HL-60/S4 treated with phorbol 12-myristate 13-acetate at 8.2 ng/mL for 4 days and 3 days (cell line): ENCODE results near the gene DAZL.

Experiments used
- in situ Hi-C: fragments of 300-500 bp; cut with MboI; formaldehyde crosslinking; loops from 2 replicates; pipeline ENCODE4 v1.15.0; 2022; ENCODE audit warnings: low sequenced_read_pairs

Gene DAZL

GRCh38 chr3:16599694-16600093 is 5.5 kb downstream of the DAZL start:
- in situ Hi-C loops: loop anchor here (25.0 kb wide), 2 partner anchors 638 to 813 kb away; no protein-coding TSS in a partner anchor

GRCh38 chr3:16596352-16597032 is 8.7 kb downstream of the DAZL start:
- in situ Hi-C loops: no loop called here

- in situ Hi-C loops: no loop called here
Observed at GRCh38 chr3:16595778-16596177, 9.4 kb downstream of the DAZL start.

GRCh38 chr3:16589867-16590624 is 15.2 kb downstream of the DAZL start:
- in situ Hi-C loops: no loop called here

GRCh38 chr3:16589120-16589519 is 16.1 kb downstream of the DAZL start:
- in situ Hi-C loops: no loop called here

GRCh38 chr3:16587681-16588060 is 17.6 kb downstream of the DAZL start:
- in situ Hi-C loops: no loop called here

- in situ Hi-C loops: no loop called here
Observed at GRCh38 chr3:16587047-16587680, 18.1 kb downstream of the DAZL start.

- in situ Hi-C loops: no loop called here
Observed at GRCh38 chr3:16584880-16585279, 20.3 kb downstream of the DAZL start.

GRCh38 chr3:16583551-16583950 is 21.7 kb downstream of the DAZL start:
- in situ Hi-C loops: no loop called here

GRCh38 chr3:16570113-16570512 is 35.1 kb downstream of the DAZL start:
- in situ Hi-C loops: no loop called here

- in situ Hi-C loops: no loop called here
Observed at GRCh38 chr3:16568532-16568931, 36.7 kb downstream of the DAZL start.

GRCh38 chr3:16568115-16568514 is 37.1 kb downstream of the DAZL start:
- in situ Hi-C loops: no loop called here

GRCh38 chr3:16559653-16560365 is 45.4 kb downstream of the DAZL start:
- in situ Hi-C loops: loop anchor here (10.0 kb wide), 1 partner anchor 285 kb away; no protein-coding TSS in a partner anchor

- in situ Hi-C loops: loop anchor here (10.0 kb wide), 1 partner anchor 279 kb away; no protein-coding TSS in a partner anchor
Observed at GRCh38 chr3:16554126-16554525, 51.1 kb downstream of the DAZL start.

- in situ Hi-C loops: loop anchor here (10.0 kb wide), 1 partner anchor 278 kb away; no protein-coding TSS in a partner anchor
Observed at GRCh38 chr3:16552757-16553156, 52.5 kb downstream of the DAZL start.

GRCh38 chr3:16551342-16551976 is 53.8 kb downstream of the DAZL start:
- in situ Hi-C loops: loop anchor here (10.0 kb wide), 1 partner anchor 277 kb away; no protein-coding TSS in a partner anchor

GRCh38 chr3:16550676-16551341 is 54.4 kb downstream of the DAZL start:
- in situ Hi-C loops: loop anchor here (10.0 kb wide), 1 partner anchor 276 kb away; no protein-coding TSS in a partner anchor

- in situ Hi-C loops: loop anchor here (10.0 kb wide), 1 partner anchor 275 kb away; no protein-coding TSS in a partner anchor
Observed at GRCh38 chr3:16550305-16550675, 54.9 kb downstream of the DAZL start.

- in situ Hi-C loops: no loop called here
Observed at GRCh38 chr3:16548721-16549120, 56.5 kb downstream of the DAZL start.
